PFSK-1 (cell line): ENCODE data around the gene RTN1.

Source experiments
- FOXP2 ChIP-seq: optimal IDR thresholded peaks from 2 replicates; pipeline ENCODE3; 2011; ENCODE audit warnings: borderline replicate concordance, control low read depth, inconsistent platforms; ENCODE audit not compliant: insufficient read depth; ENCODE audit errors: extremely low read length, extremely low read depth
- POLR2AphosphoS5 ChIP-seq: IDR thresholded peaks from 2 replicates; pipeline ENCODE4 v1.6.1; 2012; ENCODE audit warnings: low read depth, mild to moderate bottlenecking, control low read depth, low read length, moderate library complexity
- REST ChIP-seq, 2 experiments: IDR thresholded peaks; 2 replicates each; pipeline versions ENCODE4 v1.6.1 to v1.8.0; 2011 to 2012; ENCODE audit warnings: low read depth in 2 of 2, low read length in 2 of 2, control low read depth in 1 of 2, inconsistent platforms in 1 of 2, mild to moderate bottlenecking in 1 of 2, moderate library complexity in 1 of 2; ENCODE audit not compliant: insufficient read depth in 1 of 2
- SIN3A ChIP-seq: IDR thresholded peaks from 2 replicates; pipeline ENCODE4 v1.6.1; 2012; ENCODE audit warnings: mild to moderate bottlenecking, low read length, moderate library complexity, borderline replicate concordance; ENCODE audit not compliant: insufficient read depth
- TAF1 ChIP-seq: IDR thresholded peaks from 2 replicates; pipeline ENCODE4 v1.6.1; 2012; ENCODE audit warnings: low read length, control low read depth, borderline replicate concordance; ENCODE audit not compliant: insufficient read depth

Gene RTN1

GRCh38 chr14:59699442-59699841 is 171.1 kb downstream of the RTN1 start:
- TF ChIP-seq POLR2AphosphoS5 (no peak), REST (IDR thresholded peaks at IDR 0.05; ENCODE audit: insufficient read depth in 1 of 2, low read depth in 2 of 2, low read length in 2 of 2) (no peak), SIN3A (no peak), TAF1 (no peak), FOXP2 (no peak)

- no peak for TF ChIP-seq FOXP2
- TF ChIP-seq POLR2AphosphoS5: no peak
- no peak for TF ChIP-seq SIN3A
- no peak for TF ChIP-seq REST (IDR thresholded peaks at IDR 0.05; ENCODE audit: insufficient read depth in 1 of 2, low read depth in 2 of 2, low read length in 2 of 2)
- no peak for TF ChIP-seq TAF1
Measured at GRCh38 chr14:59698793-59699192, 171.8 kb downstream of the RTN1 start.

GRCh38 chr14:59695198-59695597 is 175.4 kb downstream of the RTN1 start:
- TF ChIP-seq TAF1 (no peak), REST (IDR thresholded peaks at IDR 0.05; ENCODE audit: insufficient read depth in 1 of 2, low read depth in 2 of 2, low read length in 2 of 2) (no peak), FOXP2 (no peak), POLR2AphosphoS5 (no peak), SIN3A (no peak)

- TF ChIP-seq REST (IDR thresholded peaks at IDR 0.05; ENCODE audit: insufficient read depth in 1 of 2, low read depth in 2 of 2, low read length in 2 of 2): no peak
- no peak for TF ChIP-seq FOXP2
- TF ChIP-seq SIN3A: no peak
- TF ChIP-seq POLR2AphosphoS5: no peak
- TF ChIP-seq TAF1: no peak
Measured at GRCh38 chr14:59691266-59691665, 179.3 kb downstream of the RTN1 start.

GRCh38 chr14:59690426-59690825 is 180.2 kb downstream of the RTN1 start:
- no peak for TF ChIP-seq FOXP2
- TF ChIP-seq TAF1: no peak
- TF ChIP-seq SIN3A: no peak
- no peak for TF ChIP-seq POLR2AphosphoS5
- no peak for TF ChIP-seq REST (IDR thresholded peaks at IDR 0.05; ENCODE audit: insufficient read depth in 1 of 2, low read depth in 2 of 2, low read length in 2 of 2)
